Panc1 (cell line): Measurements from ENCODE around the gene OR2M3. TPM values are rescaled to one million over a fixed set of nuclear protein-coding genes. Genes with fewer than 3 reads are reported as not detected.

Experiments used
- ATAC-seq: fragments of 200-7000 bp; cut with Tn5 transposase; 2 replicates; pipeline ENCODE4 v1.9.1; 2020; ENCODE audit warnings: mild to moderate bottlenecking, moderate library complexity
- BruUV-seq: library from RNA; stranded (reverse); fragments of 400-500 nt; replicated peaks from 2 replicates; lab custom pipeline; 2021; lab: Mats Ljungman, UMichigan
- CTCF ChIA-PET: fragments of 300-600 bp; sonication (Branson Sonifier 250); formaldehyde crosslinking; loops from one replicate; lab custom pipeline; 2022; ENCODE audit warnings: antibody characterized with exemption; lab: Charles Lee
- POLR2A ChIA-PET: fragments of 300-600 bp; sonication (Branson Sonifier 250); formaldehyde crosslinking; loops from one replicate; lab custom pipeline; 2022; ENCODE audit warnings: antibody characterized with exemption; lab: Charles Lee
- DNase-seq: peaks from one replicate; pipeline ENCODE4 v3.0.0-alpha.2; 2010; ENCODE audit warnings: low read depth, low spot score
- H3K27ac ChIP-seq: 2 replicates; pipeline ENCODE4 v1.5.1; 2011; ENCODE audit warnings: mild to moderate bottlenecking, low read length, inconsistent platforms
- H3K27me3 ChIP-seq: fragments of 200-500 bp; sonication (Bioruptor generic); 2 replicates; pipeline ENCODE4 v1.6.0; 2014; ENCODE audit warnings: low read length, inconsistent platforms; ENCODE audit not compliant: control insufficient read depth, insufficient read depth
- H3K36me3 ChIP-seq: fragments of 200-500 bp; sonication (Bioruptor generic); 2 replicates; pipeline ENCODE4 v1.5.1; 2014; ENCODE audit warnings: inconsistent platforms, mild to moderate bottlenecking, low read length, moderate library complexity; ENCODE audit not compliant: control insufficient read depth, insufficient read depth
- H3K4me1 ChIP-seq: 2 replicates; pipeline ENCODE4 v1.5.1; 2011; ENCODE audit warnings: inconsistent platforms, mild to moderate bottlenecking, low read length, moderate library complexity; ENCODE audit not compliant: control insufficient read depth, insufficient read depth
- H3K4me3 ChIP-seq, 2 experiments: 2 replicates each; pipeline ENCODE4 v1.5.1; 2011 to 2012; ENCODE audit warnings: low read depth in 2 of 2, low read length in 2 of 2, mild to moderate bottlenecking in 2 of 2, inconsistent platforms in 1 of 2, moderate library complexity in 1 of 2
- H3K9me3 ChIP-seq: fragments of 200-500 bp; sonication (Bioruptor generic); 2 replicates; pipeline ENCODE4 v1.5.1; 2014; ENCODE audit warnings: low read depth, mild to moderate bottlenecking, inconsistent platforms, low read length, moderate library complexity; ENCODE audit not compliant: control insufficient read depth, insufficient read depth
- CTCF ChIP-seq: fragments of 450-650 bp; IDR thresholded peaks from 2 replicates; pipeline ENCODE4 v1.5.1; 2017; ENCODE audit warnings: mild to moderate bottlenecking
- POLR2AphosphoS5 ChIP-seq: IDR thresholded peaks from 2 replicates; pipeline ENCODE4 v1.6.1; 2012; ENCODE audit warnings: mild to moderate bottlenecking, low read depth, low read length, moderate library complexity
- REST ChIP-seq, 2 experiments: IDR thresholded peaks; 2 replicates each; pipeline ENCODE4 v1.6.1; 2011 to 2012; ENCODE audit warnings: low read depth in 2 of 2, control low read depth in 1 of 2, low read length in 1 of 2, mild to moderate bottlenecking in 1 of 2, moderate library complexity in 1 of 2; ENCODE audit not compliant: insufficient read depth in 1 of 2
- SIN3A ChIP-seq: IDR thresholded peaks from 2 replicates; pipeline ENCODE4 v1.6.1; 2012; ENCODE audit warnings: low read depth, mild to moderate bottlenecking, low read length, moderate library complexity, borderline replicate concordance; ENCODE audit not compliant: insufficient read depth
- TCF7L2 ChIP-seq: IDR thresholded peaks from 2 replicates; pipeline ENCODE4 v1.6.1; 2011; ENCODE audit warnings: mild to moderate bottlenecking, low read depth, low read length, inconsistent platforms
- in situ Hi-C: cut with HindIII; loops from 2 replicates; pipeline ENCODE4 v1.10.0; 2016; ENCODE audit warnings: low sequenced_read_pairs, low pct_unique_long_range_greater_than_20kb
- intact Hi-C: fragments of 100-400 bp; cut with micrococcal nuclease; formaldehyde crosslinking; loops from one replicate; pipeline ENCODE4 v1.10.0; 2022; ENCODE audit not compliant: unreplicated experiment
- total RNA-seq: library from RNA; stranded (reverse); gene quantifications from one replicate; pipeline ENCODE4 v1.2.1, GENCODE V29; 2021; ENCODE audit not compliant: unreplicated experiment

Gene OR2M3
- total RNA-seq, 1 experiment from 2014 or later, result not detected

GRCh38 chr1:248155927-248156326 is 41.1 kb upstream of the OR2M3 start:
- DNase-seq (no peak), ATAC-seq (no peak)
- CTCF ChIA-PET, result no interaction called here
- intact Hi-C loops (no loop called here), in situ Hi-C loops (no loop called here)
- H3K4me1 ChIP-seq, result no peaks in the 10 kb centered on the region
- no peak overlapping the region for H3K27ac ChIP-seq
- POLR2A ChIA-PET, result no interaction called here
- no peaks in the 10 kb centered on the region for H3K36me3 ChIP-seq
- no peak overlapping the region for H3K4me3 ChIP-seq
- H3K9me3 ChIP-seq, result no peaks in the 10 kb centered on the region
- no peaks in the 10 kb centered on the region for H3K27me3 ChIP-seq
- BruUV-seq, result no TSS peak
- TF ChIP-seq POLR2AphosphoS5 (no peak), REST (IDR thresholded peaks at IDR 0.05; ENCODE audit: insufficient read depth in 1 of 2, low read depth in 2 of 2, low read length in 1 of 2) (no peak), SIN3A (no peak), TCF7L2 (no peak), CTCF (no peak)

- Histone ChIP-seq H3K9me3 (no peaks in the 10 kb centered on the region), H3K27me3 (no peaks in the 10 kb centered on the region), H3K27ac (no peak overlapping the region), H3K4me3 (no peak overlapping the region), H3K4me1 (no peaks in the 10 kb centered on the region), H3K36me3 (no peaks in the 10 kb centered on the region)
- ChIA-PET CTCF (no interaction called here), POLR2A (no interaction called here)
- intact Hi-C loops, result no loop called here
- in situ Hi-C loops, result no loop called here
- BruUV-seq, result no TSS peak
- DNase-seq (no peak), ATAC-seq (no peak)
- TF ChIP-seq CTCF (no peak), SIN3A (no peak), POLR2AphosphoS5 (no peak), REST (IDR thresholded peaks at IDR 0.05; ENCODE audit: insufficient read depth in 1 of 2, low read depth in 2 of 2, low read length in 1 of 2) (no peak)
Measured at GRCh38 chr1:248158758-248159157, 38.3 kb upstream of the OR2M3 start.
